ENCODE results near the gene ALKBH7.

GRCh38 chr19:6381030-6381750 is 8.6 kb downstream of the ALKBH7 start:
- TF ChIP-seq CTCF (IDR thresholded peaks at IDR 0.05; ENCODE audit: poor library complexity, severe bottlenecking) (no peak), TAF1 (IDR thresholded peaks at IDR 0.05; ENCODE audit: low read depth) (no peak)
